Upper lobe of right lung (tissue), 1 donor: ENCODE measurements around the gene SUSD6. TPM values are rescaled to one million over a fixed set of nuclear protein-coding genes. Genes with fewer than 3 reads are reported as not detected.
A peak's percentile ranks its signal among the peaks of the same experiment; 100 is the strongest.
"Not testable (repeated sequence)": the region's sequence is repeated elsewhere in the genome, so short reads cannot be mapped to it uniquely, and the experiment has no call there.

ENCODE experiments used
- ATAC-seq: fragments of 200-7000 bp; cut with Tn5 transposase; one replicate; pipeline ENCODE4 v1.9.1; 2020; ENCODE audit warnings: mild to moderate bottlenecking, moderate library complexity
- DNase-seq: peaks from one replicate; pipeline ENCODE4 v3.0.0-alpha.2; 2020
- H3K27ac ChIP-seq: fragments of 200-600 bp; one replicate; pipeline ENCODE4 v1.8.0; 2022
- H3K27me3 ChIP-seq: fragments of 200-600 bp; one replicate; pipeline ENCODE4 v1.8.0; 2022; ENCODE audit warnings: mild to moderate bottlenecking
- H3K36me3 ChIP-seq: fragments of 200-600 bp; one replicate; pipeline ENCODE4 v1.8.0; 2022
- H3K4me1 ChIP-seq: fragments of 200-600 bp; one replicate; pipeline ENCODE4 v1.8.0; 2022
- H3K4me3 ChIP-seq: fragments of 200-600 bp; one replicate; pipeline ENCODE4 v1.8.0; 2022; ENCODE audit warnings: mild to moderate bottlenecking
- H3K9me3 ChIP-seq: fragments of 200-600 bp; one replicate; pipeline ENCODE4 v1.8.0; 2022
- CTCF ChIP-seq: fragments of 200-600 bp; IDR thresholded peaks from one replicate; pipeline ENCODE4 v1.8.0; 2022; ENCODE audit warnings: antibody characterized with exemption
- intact Hi-C: fragments of 100-400 bp; cut with DNase I; formaldehyde crosslinking; loops from one replicate; pipeline ENCODE4 v1.11.0; 2022
- total RNA-seq: library from RNA; stranded (reverse); fragmentation: NEBNext Ultra II Directional; extraction: Animal tissue kit (Norgen Biotek cat#: 25700); gene quantifications from one replicate; pipeline ENCODE4 v1.2.1, GENCODE V29; 2021
- donor health status: DM: no; HTN: yes; CAD: no; lungs with severe emphysema.

Gene SUSD6
- total RNA-seq, 1 donor from 2014 or later = 87.5 TPM

GRCh38 chr14:69719501-69719951 is 108.1 kb downstream of the SUSD6 start:
- Histone ChIP-seq H3K36me3 (no peaks in the 10 kb centered on the region), H3K27me3 (no peaks in the 10 kb centered on the region), H3K27ac (peak overlapping the region; percentile 67), H3K4me1 (peaks cover 45% of the 10 kb centered on the region), H3K4me3 (no peak overlapping the region), H3K9me3 (no peaks in the 10 kb centered on the region)
- ATAC-seq (peak; percentile 86), DNase-seq (peak; percentile 73)
- TF ChIP-seq CTCF = no peak
- intact Hi-C loops = no loop called here

- H3K4me1 ChIP-seq = peaks cover 38% of the 10 kb centered on the region
- ATAC-seq (no peak), DNase-seq (no peak)
- intact Hi-C loops = no loop called here
- no peaks in the 10 kb centered on the region for H3K9me3 ChIP-seq
- no peaks in the 10 kb centered on the region for H3K36me3 ChIP-seq
- no peak for TF ChIP-seq CTCF
- H3K27ac ChIP-seq = no peak overlapping the region
- no peak overlapping the region for H3K4me3 ChIP-seq
- H3K27me3 ChIP-seq = no peaks in the 10 kb centered on the region
These were observed 109.5 kb downstream of the SUSD6 start for GRCh38 chr14:69720912-69721311.

GRCh38 chr14:69726761-69727511 is 115.5 kb downstream of the SUSD6 start:
- ATAC-seq = peak; percentile 97
- Histone ChIP-seq H3K4me1 (peaks cover 14% of the 10 kb centered on the region), H3K27ac (peak overlapping the region; percentile 79), H3K27me3 (no peaks in the 10 kb centered on the region), H3K9me3 (no peaks in the 10 kb centered on the region), H3K36me3 (no peaks in the 10 kb centered on the region), H3K4me3 (peak overlapping the region; percentile 50)
- intact Hi-C loops = loop anchor here (5.0 kb wide), 1 partner anchor 140 kb away; no protein-coding TSS in a partner anchor
- peak; percentile 98 for TF ChIP-seq CTCF
- peak; percentile 92 for DNase-seq

GRCh38 chr14:69727860-69728259 is 116.5 kb downstream of the SUSD6 start:
- Histone ChIP-seq H3K27me3 (no peaks in the 10 kb centered on the region), H3K4me3 (no peak overlapping the region), H3K9me3 (no peaks in the 10 kb centered on the region), H3K27ac (no peak overlapping the region), H3K4me1 (peaks cover 14% of the 10 kb centered on the region), H3K36me3 (no peaks in the 10 kb centered on the region)
- intact Hi-C loops = loop anchor here (5.0 kb wide), 1 partner anchor 141 kb away; no protein-coding TSS in a partner anchor
- no peak for ATAC-seq
- no peak for TF ChIP-seq CTCF
- DNase-seq = no peak

- H3K4me1 ChIP-seq, H3K27me3 ChIP-seq, H3K4me3 ChIP-seq, H3K9me3 ChIP-seq, ATAC-seq, DNase-seq, H3K36me3 ChIP-seq, intact Hi-C loops, H3K27ac ChIP-seq: not testable (repeated sequence)
These were observed 120.7 kb downstream of the SUSD6 start for GRCh38 chr14:69731919-69732598.

GRCh38 chr14:69736405-69736804 is 125.0 kb downstream of the SUSD6 start:
- DNase-seq, H3K27me3 ChIP-seq, H3K36me3 ChIP-seq, intact Hi-C loops, ATAC-seq, H3K9me3 ChIP-seq, H3K4me3 ChIP-seq, H3K4me1 ChIP-seq, H3K27ac ChIP-seq: not testable (repeated sequence)
